CD4-positive, alpha-beta memory T cell (primary cell): Measurements from ENCODE around the gene DIAPH2. TPM values are rescaled to one million over a fixed set of nuclear protein-coding genes. Genes with fewer than 3 reads are reported as not detected.
"Not testable (repeated sequence)": the region's sequence is repeated elsewhere in the genome, so short reads cannot be mapped to it uniquely, and the experiment has no call there.

Experiments
- CTCF ChIA-PET: fragments of 350-600 bp; sonication (Branson Sonifier 250); formaldehyde crosslinking; loops from one replicate; lab custom pipeline; 2021; ENCODE audit warnings: inconsistent platforms; ENCODE audit not compliant: partially characterized antibody; lab: Charles Lee
- POLR2A ChIA-PET: fragments of 350-600 bp; sonication (Branson Sonifier 250); formaldehyde crosslinking; loops from one replicate; lab custom pipeline; 2021; ENCODE audit not compliant: partially characterized antibody; lab: Charles Lee
- DNase-seq, 5 donors: peaks; one replicate each; pipeline versions ENCODE4 v3.0.0 to v3.0.0-alpha.2; 2020 to 2022; ENCODE audit warnings: mixed read lengths in 1 of 5
- H3K27ac ChIP-seq: one replicate; pipeline ENCODE4 v1.7.0; 2013; ENCODE audit warnings: low read depth, low read length
- H3K27me3 ChIP-seq: 2 replicates; pipeline ENCODE4 v1.7.0; 2013; ENCODE audit warnings: mild to moderate bottlenecking, low read length, moderate library complexity; ENCODE audit not compliant: insufficient read depth
- H3K36me3 ChIP-seq: 2 replicates; pipeline ENCODE4 v1.7.0; 2013; ENCODE audit warnings: mild to moderate bottlenecking, low read length, moderate library complexity; ENCODE audit not compliant: insufficient read depth
- H3K4me1 ChIP-seq: 2 replicates; pipeline ENCODE4 v1.7.0; 2013; ENCODE audit warnings: mild to moderate bottlenecking, low read length, moderate library complexity; ENCODE audit not compliant: insufficient read depth
- H3K4me3 ChIP-seq, 2 donors: one replicate each; pipeline ENCODE4 v1.7.0; 2013; ENCODE audit warnings: low read length in 2 of 2, mild to moderate bottlenecking in 1 of 2
- H3K9me3 ChIP-seq, 2 donors: one replicate each; pipeline ENCODE4 v1.7.0; 2013; ENCODE audit warnings: low read length in 2 of 2, control low read depth in 1 of 2; ENCODE audit not compliant: control insufficient read depth in 1 of 2
- H3K27ac Mint-ChIP-seq, 7 donors: one replicate each; pipeline ENCODE4 v1.8.0; 2020 to 2021; ENCODE audit warnings: mixed read lengths in 7 of 7, mild to moderate bottlenecking in 6 of 7, inconsistent platforms in 3 of 7, moderate library complexity in 3 of 7
- H3K27me3 Mint-ChIP-seq, 2 donors: one replicate each; pipeline ENCODE4 v1.8.0; 2020 to 2021; ENCODE audit warnings: mixed read lengths in 2 of 2
- H3K36me3 Mint-ChIP-seq, 2 donors: one replicate each; pipeline ENCODE4 v1.8.0; 2020 to 2021; ENCODE audit warnings: mixed read lengths in 2 of 2, inconsistent platforms in 1 of 2, mild to moderate bottlenecking in 1 of 2
- H3K4me1 Mint-ChIP-seq, 4 donors: one replicate each; pipeline ENCODE4 v1.8.0; 2020 to 2021; ENCODE audit warnings: mixed read lengths in 4 of 4, mild to moderate bottlenecking in 1 of 4
- H3K4me3 Mint-ChIP-seq, 8 donors: one replicate each; pipeline ENCODE4 v1.8.0; 2020 to 2021; ENCODE audit warnings: mixed read lengths in 8 of 8, mild to moderate bottlenecking in 7 of 8, moderate library complexity in 6 of 8, inconsistent platforms in 3 of 8
- H3K9me3 Mint-ChIP-seq, 8 donors: one replicate each; pipeline ENCODE4 v1.8.0; 2020 to 2021; ENCODE audit warnings: mixed read lengths in 8 of 8, mild to moderate bottlenecking in 5 of 8, inconsistent platforms in 3 of 8, moderate library complexity in 1 of 8
- intact Hi-C: fragments of 100-400 bp; cut with micrococcal nuclease; formaldehyde crosslinking; loops from one replicate; pipeline ENCODE4 v1.15.1; 2023
- polyA plus RNA-seq, 2 donors: library from polyadenylated mRNA; unstranded; fragments of 300-500 nt; fragmentation: Illumina TruSeq; gene quantifications; one replicate each; pipeline ENCODE4 v1.2.3, GENCODE V29; 2021
- total RNA-seq, 2 experiments: library from RNA; stranded (reverse); gene quantifications; one replicate each; pipeline ENCODE4 v1.2.3, GENCODE V29; 2021

DIAPH2 gene
- total and polyA plus RNA-seq, 4 experiments from 2014 or later: 9.6 to 13.8 (median 11.6) TPM

DNA sequence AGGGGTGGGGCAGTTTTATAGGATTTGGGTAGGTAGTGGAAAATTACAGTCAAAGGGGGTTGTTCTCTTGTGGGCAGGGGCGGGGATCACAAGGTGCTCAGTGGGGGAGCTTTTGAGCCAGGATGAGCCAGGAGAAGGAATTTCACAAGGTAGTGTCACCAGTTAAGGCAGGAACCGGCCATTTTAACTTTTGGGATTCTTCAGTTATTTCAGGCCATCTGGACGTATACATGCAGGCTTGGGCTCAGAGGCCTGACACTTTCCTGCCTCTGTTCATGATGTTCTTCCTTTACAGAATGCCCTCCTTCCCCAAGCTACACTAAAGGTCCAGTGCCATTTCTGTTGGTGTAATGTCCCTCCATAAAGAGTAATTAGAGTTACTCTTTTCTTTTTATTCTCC is 157.2 kb downstream of the DIAPH2 start:
- H3K4me1 Mint-ChIP-seq, POLR2A ChIA-PET: not testable (repeated sequence)

DNA sequence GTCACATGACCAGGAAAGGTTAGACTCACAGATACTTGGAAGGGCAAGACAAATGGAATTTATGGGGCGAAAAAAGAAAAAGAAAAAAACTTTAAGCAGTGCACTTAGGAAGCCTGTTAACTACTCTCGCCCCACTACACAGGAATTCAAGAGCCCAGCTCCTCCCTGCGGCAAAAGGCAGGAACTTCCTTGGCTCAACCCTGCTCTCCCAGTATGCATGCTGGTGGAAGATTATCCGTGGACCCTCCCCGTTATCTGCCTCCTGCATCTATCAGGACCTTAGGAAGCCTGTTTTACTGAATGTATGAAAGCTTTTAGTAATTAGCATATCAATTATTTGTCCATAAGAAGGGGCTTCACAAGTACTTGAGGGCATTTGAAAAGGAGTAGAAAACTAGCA is 158.9 kb downstream of the DIAPH2 start:
- Mint-ChIP-seq H3K9me3 (peaks cover 0 to 2% (median 0%) of the 10 kb centered on the region in 8 donors), H3K4me3 (no peak overlapping the region), H3K4me1 (peaks cover 0 to 1% (median 0%) of the 10 kb centered on the region in 4 donors), H3K36me3 (no peaks in the 10 kb centered on the region), H3K27me3 (no peaks in the 10 kb centered on the region), H3K27ac (no peak overlapping the region)
- DNase-seq: no peak
- CTCF ChIA-PET: no interaction called here
- no peaks in the 10 kb centered on the region for H3K9me3 ChIP-seq
- H3K27me3 ChIP-seq: no peaks in the 10 kb centered on the region
- intact Hi-C loops: no loop called here
- no peaks in the 10 kb centered on the region for H3K4me1 ChIP-seq
- H3K27ac ChIP-seq: no peak overlapping the region
- POLR2A ChIA-PET: no interaction called here
- H3K4me3 ChIP-seq: no peak overlapping the region
- no peaks in the 10 kb centered on the region for H3K36me3 ChIP-seq

More for the DNA sequence above, 157.2 kb downstream of the DIAPH2 start:
- H3K36me3 ChIP-seq, H3K27me3 ChIP-seq, H3K4me3 ChIP-seq, H3K27ac Mint-ChIP-seq, H3K9me3 Mint-ChIP-seq, DNase-seq, H3K4me1 ChIP-seq, H3K27me3 Mint-ChIP-seq, H3K36me3 Mint-ChIP-seq, CTCF ChIA-PET, intact Hi-C loops, H3K4me3 Mint-ChIP-seq, H3K27ac ChIP-seq, H3K9me3 ChIP-seq: not testable (repeated sequence)

DNA sequence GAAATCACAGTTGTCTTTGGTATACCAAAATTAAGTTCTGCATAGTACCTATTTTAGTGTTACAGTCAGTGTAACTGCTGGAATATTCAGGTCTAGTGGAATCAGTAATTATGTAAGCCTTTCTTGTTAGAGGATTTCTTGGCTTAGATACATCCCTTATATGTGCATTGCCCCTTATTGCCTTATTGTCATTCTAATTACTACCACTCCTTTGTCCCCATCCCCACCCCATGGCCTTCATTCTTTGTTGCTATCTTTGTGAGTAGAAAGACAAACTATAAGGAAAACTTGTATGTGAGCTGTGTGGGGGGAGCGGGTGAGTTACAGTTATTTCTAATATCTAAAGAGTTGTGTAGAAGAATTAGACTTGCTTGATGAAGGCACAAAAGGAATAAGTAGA is 162.2 kb downstream of the DIAPH2 start:
- POLR2A ChIA-PET: no interaction called here
- no peak overlapping the region for H3K27ac ChIP-seq
- DNase-seq: no peak
- H3K9me3 Mint-ChIP-seq: peaks cover 0 to 3% (median 0%) of the 10 kb centered on the region in 8 donors
- peaks cover 0 to 1% (median 0%) of the 10 kb centered on the region in 4 donors for H3K4me1 Mint-ChIP-seq
- no peaks in the 10 kb centered on the region for H3K27me3 Mint-ChIP-seq
- H3K27me3 ChIP-seq: no peaks in the 10 kb centered on the region
- no peaks in the 10 kb centered on the region for H3K36me3 Mint-ChIP-seq
- H3K4me1 ChIP-seq: no peaks in the 10 kb centered on the region
- intact Hi-C loops: no loop called here
- H3K36me3 ChIP-seq: no peaks in the 10 kb centered on the region
- no peak overlapping the region for H3K4me3 ChIP-seq
- no peak overlapping the region for H3K27ac Mint-ChIP-seq
- H3K9me3 ChIP-seq: no peaks in the 10 kb centered on the region
- H3K4me3 Mint-ChIP-seq: no peak overlapping the region
- CTCF ChIA-PET: no interaction called here

DNA sequence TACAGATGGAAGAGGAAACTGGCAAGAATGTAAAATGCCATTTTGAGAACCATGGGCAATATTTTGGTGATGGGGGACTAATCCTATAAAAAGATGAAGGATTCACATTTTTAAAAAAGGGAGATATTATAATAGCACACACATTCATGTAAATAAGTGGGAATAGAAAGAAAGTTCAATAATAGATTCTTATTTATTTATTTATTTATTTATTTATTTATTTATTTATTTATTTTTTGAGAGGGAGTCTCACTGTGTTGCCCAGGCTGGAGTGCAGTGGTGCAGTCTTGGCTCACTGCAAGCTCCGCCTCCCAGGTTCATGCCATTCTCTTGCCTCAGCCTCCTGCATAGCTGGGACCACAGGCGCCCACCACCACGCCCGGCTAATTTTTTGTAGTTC is 174.8 kb downstream of the DIAPH2 start:
- H3K27me3 ChIP-seq, intact Hi-C loops, H3K27ac ChIP-seq, H3K4me1 ChIP-seq, H3K36me3 ChIP-seq, POLR2A ChIA-PET, H3K9me3 ChIP-seq, H3K27me3 Mint-ChIP-seq, H3K27ac Mint-ChIP-seq, H3K36me3 Mint-ChIP-seq, H3K9me3 Mint-ChIP-seq, H3K4me1 Mint-ChIP-seq, DNase-seq, H3K4me3 Mint-ChIP-seq, H3K4me3 ChIP-seq, CTCF ChIA-PET: not testable (repeated sequence)

DNA sequence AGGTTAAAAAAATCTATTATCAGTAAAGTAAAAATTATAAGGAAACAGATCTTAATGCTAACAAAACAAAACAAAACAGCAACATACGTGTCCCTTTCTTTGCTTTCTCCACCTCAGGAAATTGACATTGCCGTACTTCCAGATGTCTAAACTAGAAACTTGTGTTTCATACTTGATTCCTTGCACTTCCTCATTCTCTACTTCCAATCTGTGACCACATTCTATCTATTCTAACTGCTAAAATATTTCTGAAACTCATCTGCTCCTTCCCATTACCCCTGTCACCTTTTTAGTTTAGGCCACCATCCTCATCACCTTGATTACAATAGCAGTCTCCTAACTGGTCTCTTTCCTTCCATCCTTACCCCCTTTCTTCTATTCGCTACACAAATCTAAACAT is 176.6 kb downstream of the DIAPH2 start:
- Mint-ChIP-seq H3K27me3 (no peaks in the 10 kb centered on the region), H3K4me3 (no peak overlapping the region), H3K9me3 (peaks cover 0 to 2% (median 0%) of the 10 kb centered on the region in 8 donors), H3K27ac (peak overlapping the region in 1 of 7 donors; percentile 20), H3K36me3 (no peaks in the 10 kb centered on the region), H3K4me1 (peaks cover 0 to 5% (median under 1%) of the 10 kb centered on the region in 4 donors)
- Histone ChIP-seq H3K27ac (no peak overlapping the region), H3K9me3 (no peaks in the 10 kb centered on the region), H3K27me3 (no peaks in the 10 kb centered on the region), H3K4me3 (no peak overlapping the region), H3K36me3 (no peaks in the 10 kb centered on the region), H3K4me1 (no peaks in the 10 kb centered on the region)
- intact Hi-C loops: no loop called here
- DNase-seq: no peak
- ChIA-PET POLR2A (no interaction called here), CTCF (no interaction called here)

DNA sequence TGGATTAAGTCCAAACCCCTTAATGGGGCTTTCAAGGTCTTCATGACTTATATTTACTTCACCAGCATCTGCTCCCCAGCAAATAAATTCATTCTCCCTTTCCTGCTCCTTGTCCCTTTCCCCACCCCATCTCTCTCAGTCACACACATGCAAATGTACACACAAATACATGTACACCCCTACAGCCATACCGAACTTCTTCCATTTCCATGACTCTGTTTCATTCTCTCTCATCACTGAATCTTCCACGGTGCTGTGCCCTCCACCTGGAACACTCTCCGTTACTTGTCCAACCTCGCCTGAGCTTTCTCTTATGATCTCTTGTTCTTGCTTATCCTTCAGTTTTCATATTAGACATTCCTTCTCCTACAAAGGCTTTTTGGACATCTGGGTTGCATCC is 177.0 kb downstream of the DIAPH2 start:
- no peak overlapping the region for H3K27ac ChIP-seq
- ChIA-PET POLR2A (no interaction called here), CTCF (no interaction called here)
- H3K36me3 ChIP-seq: no peaks in the 10 kb centered on the region
- H3K27me3 ChIP-seq: no peaks in the 10 kb centered on the region
- no peak overlapping the region for H3K4me3 Mint-ChIP-seq
- H3K4me3 ChIP-seq: no peak overlapping the region
- H3K36me3 Mint-ChIP-seq: no peaks in the 10 kb centered on the region
- DNase-seq: no peak
- no peaks in the 10 kb centered on the region for H3K9me3 ChIP-seq
- no peaks in the 10 kb centered on the region for H3K4me1 ChIP-seq
- H3K4me1 Mint-ChIP-seq: peaks cover 0 to 5% (median under 1%) of the 10 kb centered on the region in 4 donors
- no peaks in the 10 kb centered on the region for H3K27me3 Mint-ChIP-seq
- intact Hi-C loops: no loop called here
- H3K27ac Mint-ChIP-seq: no peak overlapping the region
- peaks cover 0 to 2% (median 0%) of the 10 kb centered on the region in 8 donors for H3K9me3 Mint-ChIP-seq

DNA sequence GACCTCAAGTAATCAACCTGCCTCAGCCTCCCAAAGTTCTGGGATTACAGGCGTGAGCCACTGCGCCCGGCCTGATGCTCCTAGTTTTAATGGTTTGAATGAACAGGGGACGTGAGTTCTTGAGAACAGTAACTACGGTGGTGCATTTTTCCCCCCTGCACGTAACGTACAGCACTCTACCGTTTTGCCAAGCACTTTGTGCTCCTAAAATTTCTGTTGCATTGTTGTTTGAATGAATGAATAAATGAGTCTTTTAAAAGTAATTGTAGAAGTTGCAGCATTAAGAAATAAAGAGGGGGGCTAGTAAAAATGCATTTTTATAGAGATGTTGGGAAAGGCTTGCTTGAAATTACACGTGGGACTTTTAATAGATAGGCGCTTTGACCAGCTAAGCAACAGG is 199.0 kb downstream of the DIAPH2 start, which contains the start of gene RPA4:
Gene RPA4, plus strand, starts transcription at position 301 of the 400 bp plus-strand sequence. CDS start 403 bp downstream, outside the sequence.
- CTCF ChIA-PET: no interaction called here
- no peak within 1 kb of the TSS for H3K4me3 Mint-ChIP-seq

DNA sequence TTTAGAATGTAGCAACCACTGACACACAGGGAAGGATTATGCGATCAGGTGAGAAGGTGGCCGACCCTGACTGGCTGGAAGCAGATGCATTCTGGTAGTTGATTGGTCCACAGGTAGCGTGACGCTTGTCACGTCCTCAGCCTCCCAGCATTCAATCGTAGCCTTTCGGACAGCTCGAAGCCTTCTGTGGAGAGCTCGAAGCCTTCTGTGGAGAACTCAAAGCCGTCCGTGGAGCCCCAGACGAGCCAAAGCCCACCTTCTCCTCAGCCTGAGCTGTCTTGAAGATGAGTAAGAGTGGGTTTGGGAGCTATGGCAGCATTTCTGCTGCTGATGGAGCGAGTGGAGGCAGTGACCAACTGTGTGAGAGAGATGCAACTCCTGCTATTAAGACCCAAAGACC is 199.4 kb downstream of the DIAPH2 start:
- CTCF ChIA-PET: no interaction called here
- intact Hi-C loops: no loop called here

More for the DNA sequence above, 199.0 kb downstream of the DIAPH2 start, which contains the start of gene RPA4:
- H3K4me3 ChIP-seq: no peak within 1 kb of the TSS
- no peaks in the 10 kb centered on the region for H3K9me3 ChIP-seq
- intact Hi-C loops: no loop called here
- H3K36me3 Mint-ChIP-seq: peaks cover 1 to 15% of the 10 kb centered on the region in 2 donors
- no peaks in the 10 kb centered on the region for H3K27me3 Mint-ChIP-seq
- no peaks in the 10 kb centered on the region for H3K36me3 ChIP-seq
- H3K27ac ChIP-seq: no peak within 1 kb of the TSS
- DNase-seq: no peak
- H3K4me1 ChIP-seq: no peaks in the 10 kb centered on the region
- no peaks in the 10 kb centered on the region for H3K9me3 Mint-ChIP-seq
- H3K27ac Mint-ChIP-seq: no peak within 1 kb of the TSS
- H3K4me1 Mint-ChIP-seq: no peaks in the 10 kb centered on the region
- POLR2A ChIA-PET: no interaction called here
- no peaks in the 10 kb centered on the region for H3K27me3 ChIP-seq

More for the DNA sequence above, 199.4 kb downstream of the DIAPH2 start:
- Mint-ChIP-seq H3K9me3 (no peaks in the 10 kb centered on the region), H3K27ac (no peak overlapping the region), H3K36me3 (peaks cover 1 to 15% of the 10 kb centered on the region in 2 donors), H3K4me1 (no peaks in the 10 kb centered on the region), H3K4me3 (no peak overlapping the region), H3K27me3 (no peaks in the 10 kb centered on the region)
- POLR2A ChIA-PET: no interaction called here
- Histone ChIP-seq H3K36me3 (no peaks in the 10 kb centered on the region), H3K9me3 (no peaks in the 10 kb centered on the region), H3K27me3 (no peaks in the 10 kb centered on the region), H3K4me1 (no peaks in the 10 kb centered on the region), H3K4me3 (no peak overlapping the region), H3K27ac (no peak overlapping the region)
- no peak for DNase-seq
